Activated naive CD8-positive, alpha-beta T cell treated with anti-CD3 and anti-CD28 coated beads, Interleukin-2, amount 10 ng/mL, durations not matched to agents 7 days and 5 days (primary cell): ENCODE data around the gene SYVN1. TPM values are rescaled to one million over a fixed set of nuclear protein-coding genes. Genes with fewer than 3 reads are reported as not detected.

Experiments
- ATAC-seq: fragments of 150-1000 bp; cut with Tn5 transposase; one replicate; pipeline ENCODE4 v1.10.0; 2021; ENCODE audit warnings: low read depth, moderate library complexity
- POLR2A ChIA-PET: fragments of 350-600 bp; sonication (Branson Sonifier 250); formaldehyde crosslinking; loops from one replicate; lab custom pipeline; 2021; ENCODE audit warnings: antibody characterized with exemption; lab: Charles Lee
- DNase-seq: peaks from one replicate; pipeline ENCODE4 v3.0.0; 2021
- H3K27ac Mint-ChIP-seq: one replicate; pipeline ENCODE4 v1.8.0; 2022; ENCODE audit warnings: mild to moderate bottlenecking, mixed read lengths
- H3K27me3 Mint-ChIP-seq: one replicate; pipeline ENCODE4 v1.8.0; 2022; ENCODE audit warnings: mild to moderate bottlenecking, moderate library complexity, mixed read lengths
- H3K36me3 Mint-ChIP-seq: one replicate; pipeline ENCODE4 v1.8.0; 2021; ENCODE audit warnings: mild to moderate bottlenecking, mixed read lengths
- H3K4me1 Mint-ChIP-seq: one replicate; pipeline ENCODE4 v1.8.0; 2021; ENCODE audit warnings: mixed read lengths
- H3K4me3 Mint-ChIP-seq: one replicate; pipeline ENCODE4 v1.8.0; 2022; ENCODE audit warnings: mild to moderate bottlenecking, moderate library complexity, mixed read lengths
- H3K9me3 Mint-ChIP-seq: one replicate; pipeline ENCODE4 v1.8.0; 2021; ENCODE audit warnings: mixed read lengths
- microRNA-seq: library from miRNA; unstranded; fragments of <30 nt; microRNA quantifications from one replicate; pipeline ENCODE4 v1.2.0, GENCODE V29; 2022
- total RNA-seq, 2 experiments: library from RNA; stranded (reverse); gene quantifications; one replicate each; pipeline ENCODE4 v1.2.3, GENCODE V29; 2021

SYVN1 gene
- total RNA-seq, 2 experiments from 2014 or later = 43.4 to 45.1 TPM

GRCh38 chr11:65083834-65084597, 50.3 kb downstream of the SYVN1 start, which contains the start of the genes CDCA5 and ZFPL1:
CDCA5 (minus strand) TSS chr11:65084040; CDS start chr11:65083978, 62 bp downstream.
ZFPL1 (plus strand) TSS chr11:65084222; CDS start chr11:65084699, 477 bp downstream.
- Mint-ChIP-seq H3K9me3 (no peaks in the 10 kb centered on the region), H3K27ac (peak within 1 kb of the TSS; percentile 99), H3K4me1 (peaks cover 41% of the 10 kb centered on the region), H3K27me3 (no peaks in the 10 kb centered on the region), H3K36me3 (peaks cover 34% of the 10 kb centered on the region), H3K4me3 (peak within 1 kb of the TSS; percentile 98)
- DNase-seq (peak; percentile 100), ATAC-seq (peak; percentile 83)
- POLR2A ChIA-PET = interaction anchor here (1.0 to 2.3 kb wide), 9 partner anchors 12 to 337 kb away, joined by 3 to 15 read pairs (median 4); partner anchors contain the start of genes ARL2, FAU, MRPL49 and SAC3D1

GRCh38 chr11:65083134-65083833, 51.0 kb downstream of the SYVN1 start:
- peak; percentile 11 for ATAC-seq
- Mint-ChIP-seq H3K4me1 (peaks cover 46% of the 10 kb centered on the region), H3K27ac (peak overlapping the region; percentile 99), H3K27me3 (no peaks in the 10 kb centered on the region), H3K4me3 (peak overlapping the region; percentile 98), H3K36me3 (peaks cover 35% of the 10 kb centered on the region), H3K9me3 (no peaks in the 10 kb centered on the region)
- POLR2A ChIA-PET = interaction anchor here (0.9 to 2.3 kb wide), 12 partner anchors 13 to 338 kb away, joined by 3 to 15 read pairs (median 4); partner anchors contain the start of genes ARL2, FAU, MRPL49 and PPP2R5B
- no peak for DNase-seq

GRCh38 chr11:65078786-65079342, 55.5 kb downstream of the SYVN1 start:
- POLR2A ChIA-PET = interaction anchor here (1.1 kb wide), 1 partner anchor 39 kb away, joined by 4 read pairs; no protein-coding TSS in a partner anchor
- Mint-ChIP-seq H3K36me3 (peaks cover 44% of the 10 kb centered on the region), H3K27ac (peak overlapping the region; percentile 85), H3K4me1 (peaks cover 51% of the 10 kb centered on the region), H3K9me3 (no peaks in the 10 kb centered on the region), H3K27me3 (no peaks in the 10 kb centered on the region), H3K4me3 (peak overlapping the region; percentile 53)
- ATAC-seq = no peak
- DNase-seq = no peak

- Mint-ChIP-seq H3K36me3 (peaks cover 44% of the 10 kb centered on the region), H3K4me1 (peaks cover 50% of the 10 kb centered on the region), H3K4me3 (peak overlapping the region; percentile 53), H3K9me3 (no peaks in the 10 kb centered on the region), H3K27ac (peak overlapping the region; percentile 85), H3K27me3 (no peaks in the 10 kb centered on the region)
- ATAC-seq (peak; percentile 85), DNase-seq (peak; percentile 76)
- POLR2A ChIA-PET = no interaction called here
These were observed 56.2 kb downstream of the SYVN1 start for GRCh38 chr11:65078151-65078550.

- Mint-ChIP-seq H3K4me3 (no peak overlapping the region), H3K4me1 (peaks cover 44% of the 10 kb centered on the region), H3K27me3 (no peaks in the 10 kb centered on the region), H3K9me3 (no peaks in the 10 kb centered on the region), H3K36me3 (peaks cover 38% of the 10 kb centered on the region), H3K27ac (peak overlapping the region; percentile 21)
- DNase-seq (no peak), ATAC-seq (no peak)
- POLR2A ChIA-PET = no interaction called here
These were observed 56.9 kb downstream of the SYVN1 start for GRCh38 chr11:65077451-65077850.

Small RNA genes within 50 kb of the gene (microRNA-seq; reads per million reads assigned to microRNA genes)
- gene MIR6751 = not detected

Other genes with a start within 250 kb of the SYVN1 start
- gene ATG2A, start 217.3 kb downstream of the SYVN1 start, total RNA-seq = 10 to 100 TPM; 34.5 to 39.7 TPM
- gene PPP2R5B, start 209.8 kb downstream of the SYVN1 start, total RNA-seq = 10 to 100 TPM; 18.6 to 22.3 TPM
- gene GPHA2, start 198.6 kb downstream of the SYVN1 start, total RNA-seq = not detected
- not detected for gene MAJIN, start 162.4 kb downstream of the SYVN1 start, total RNA-seq
- 1 to 10 TPM; 1.2 TPM for gene BATF2, start 137.5 kb downstream of the SYVN1 start, total RNA-seq
- gene ARL2, start 120.4 kb downstream of the SYVN1 start, total RNA-seq = 10 to 100 TPM; 69.5 to 70.2 TPM
- gene SNX15, start 107.1 kb downstream of the SYVN1 start, total RNA-seq = 10 to 100 TPM; 22.4 to 28.3 TPM
- gene SAC3D1, start 93.3 kb downstream of the SYVN1 start, total RNA-seq = 10 to 100 TPM; 24.2 to 25.8 TPM
- 10 to 100 TPM; 19.8 to 22.3 TPM for gene NAALADL1, start 76.0 kb downstream of the SYVN1 start, total RNA-seq
- gene CDCA5, start 50.5 kb downstream of the SYVN1 start, total RNA-seq = 10 to 100 TPM; 85.5 to 95.7 TPM
- gene ZFPL1, start 50.3 kb downstream of the SYVN1 start, total RNA-seq = 10 to 100 TPM; 37.3 to 41.2 TPM
- 100 to 1,000 TPM; 130 to 138 TPM for gene VPS51, start 38.3 kb downstream of the SYVN1 start, total RNA-seq
- 10 to 100 TPM; 26.1 to 26.2 TPM for gene TM7SF2, start 22.6 kb downstream of the SYVN1 start, total RNA-seq
- 10 to 100 TPM; 11.1 to 11.9 TPM for gene ZNHIT2, start 16.8 kb downstream of the SYVN1 start, total RNA-seq
- 1,000 to 10,000 TPM; 1,110 to 1,162 TPM for gene FAU, start 12.4 kb downstream of the SYVN1 start, total RNA-seq
- 10 to 100 TPM; 50.7 to 53.6 TPM for gene MRPL49, start 12.2 kb downstream of the SYVN1 start, total RNA-seq
- gene SPDYC, start 35.7 kb upstream of the SYVN1 start, total RNA-seq = not detected
- gene CAPN1, start 47.4 kb upstream of the SYVN1 start, total RNA-seq = 100 to 1,000 TPM; 164 to 174 TPM
- 10 to 100 TPM; 57.3 to 62.2 TPM for gene POLA2, start 127.4 kb upstream of the SYVN1 start, total RNA-seq
- gene CDC42EP2, start 180.3 kb upstream of the SYVN1 start, total RNA-seq = 1 to 10 TPM in 1 of 2 experiments, under 1 TPM in 1; 0.51 to 1.7 TPM
- gene DPF2, start 199.3 kb upstream of the SYVN1 start, total RNA-seq = 10 to 100 TPM; 80.2 to 82.7 TPM
- 1 to 10 TPM in 1 of 2 experiments, under 1 TPM in 1; 0.97 to 1.2 TPM for gene TIGD3, start 220.2 kb upstream of the SYVN1 start, total RNA-seq
- 10 to 100 TPM; 25.5 to 29.6 TPM for gene SLC25A45, start 248.1 kb upstream of the SYVN1 start, total RNA-seq